ENCODE data around the gene PRODH. TPM values are rescaled to one million over a fixed set of nuclear protein-coding genes. Genes with fewer than 3 reads are reported as not detected.
"Not testable (repeated sequence)": the region's sequence is repeated elsewhere in the genome, so short reads cannot be mapped to it uniquely, and the experiment has no call there.

PRODH gene
- total RNA-seq (2014; rRNA removed; shearing (Covaris generic)): 0.13 and 0.18 TPM in 2 replicates

GRCh38 chr22:18935889-18936529 lies at the start of gene PRODH:
PRODH (minus strand) TSS chr22:18936293; CDS start chr22:18936287, 6 bp downstream.
- no peak within 1 kb of the TSS for H3K27ac ChIP-seq
- no peaks in the 10 kb centered on the region for H3K9me3 ChIP-seq (replicated peaks)
- H3K4me3 ChIP-seq: no peak within 1 kb of the TSS
- DNase-seq: no peak
- no peaks in the 10 kb centered on the region for H3K27me3 ChIP-seq
- no peaks in the 10 kb centered on the region for H3K4me1 ChIP-seq
- H3K36me3 ChIP-seq: no peaks in the 10 kb centered on the region

GRCh38 chr22:18985780-18986179 lies 49.7 kb upstream of the PRODH start:
- H3K27ac ChIP-seq: no peak overlapping the region
- H3K4me1 ChIP-seq: no peaks in the 10 kb centered on the region
- H3K36me3 ChIP-seq: no peaks in the 10 kb centered on the region
- no peaks in the 10 kb centered on the region for H3K27me3 ChIP-seq
- no peak for DNase-seq
- H3K9me3 ChIP-seq (replicated peaks): no peaks in the 10 kb centered on the region
- H3K4me3 ChIP-seq: no peak overlapping the region

GRCh38 chr22:18984564-18984963 lies 48.5 kb upstream of the PRODH start:
- Histone ChIP-seq H3K4me1 (no peaks in the 10 kb centered on the region), H3K27me3 (no peaks in the 10 kb centered on the region), H3K27ac (no peak overlapping the region), H3K9me3 (replicated peaks) (no peaks in the 10 kb centered on the region), H3K4me3 (no peak overlapping the region), H3K36me3 (no peaks in the 10 kb centered on the region)
- DNase-seq: no peak

- Histone ChIP-seq H3K36me3 (no peaks in the 10 kb centered on the region), H3K27me3 (no peaks in the 10 kb centered on the region), H3K4me1 (no peaks in the 10 kb centered on the region), H3K27ac (no peak overlapping the region), H3K4me3 (no peak overlapping the region), H3K9me3 (replicated peaks) (no peaks in the 10 kb centered on the region)
- DNase-seq: no peak
Observed at GRCh38 chr22:18983120-18983651, 47.1 kb upstream of the PRODH start.

- Histone ChIP-seq H3K27ac (no peak overlapping the region), H3K4me1 (no peaks in the 10 kb centered on the region), H3K9me3 (replicated peaks) (peaks cover 3% of the 10 kb centered on the region; the same call in 1 of the 2 replicates), H3K27me3 (no peaks in the 10 kb centered on the region), H3K36me3 (no peaks in the 10 kb centered on the region), H3K4me3 (no peak overlapping the region)
- no peak for DNase-seq
Observed at GRCh38 chr22:18980829-18981228, 44.7 kb upstream of the PRODH start.

GRCh38 chr22:18979957-18980356 lies 43.9 kb upstream of the PRODH start:
- peaks cover 3% of the 10 kb centered on the region; the same call in 1 of the 2 replicates for H3K9me3 ChIP-seq (replicated peaks)
- H3K4me1 ChIP-seq: no peaks in the 10 kb centered on the region
- no peaks in the 10 kb centered on the region for H3K27me3 ChIP-seq
- no peaks in the 10 kb centered on the region for H3K36me3 ChIP-seq
- no peak overlapping the region for H3K4me3 ChIP-seq
- no peak overlapping the region for H3K27ac ChIP-seq
- no peak for DNase-seq

GRCh38 chr22:18978506-18978905 lies 42.4 kb upstream of the PRODH start:
- no peaks in the 10 kb centered on the region for H3K36me3 ChIP-seq

GRCh38 chr22:18977824-18978425 lies 41.8 kb upstream of the PRODH start:
- no peaks in the 10 kb centered on the region for H3K36me3 ChIP-seq
- no peaks in the 10 kb centered on the region for H3K27me3 ChIP-seq
- no peak for DNase-seq
- H3K27ac ChIP-seq: no peak overlapping the region
- H3K4me1 ChIP-seq: no peaks in the 10 kb centered on the region
- H3K9me3 ChIP-seq (replicated peaks): peaks cover 3% of the 10 kb centered on the region; the same call in 1 of the 2 replicates
- H3K4me3 ChIP-seq: no peak overlapping the region

More at GRCh38 chr22:18978506-18978905, 42.4 kb upstream of the PRODH start:
- Histone ChIP-seq H3K27ac (no peak overlapping the region), H3K4me1 (no peaks in the 10 kb centered on the region), H3K4me3 (no peak overlapping the region), H3K9me3 (replicated peaks) (peaks cover 3% of the 10 kb centered on the region; the same call in 1 of the 2 replicates), H3K27me3 (no peaks in the 10 kb centered on the region)
- DNase-seq: no peak

GRCh38 chr22:18976197-18976751 lies 40.2 kb upstream of the PRODH start:
- DNase-seq: no peak

GRCh38 chr22:18975434-18976196 lies 39.5 kb upstream of the PRODH start:
- Histone ChIP-seq H3K4me3 (no peak overlapping the region), H3K27ac (no peak overlapping the region), H3K27me3 (no peaks in the 10 kb centered on the region), H3K4me1 (no peaks in the 10 kb centered on the region), H3K36me3 (no peaks in the 10 kb centered on the region), H3K9me3 (replicated peaks) (peaks cover 3% of the 10 kb centered on the region; the same call in 1 of the 2 replicates)
- no peak for DNase-seq

More at GRCh38 chr22:18976197-18976751, 40.2 kb upstream of the PRODH start:
- H3K36me3 ChIP-seq: no peaks in the 10 kb centered on the region
- H3K9me3 ChIP-seq (replicated peaks): peaks cover 3% of the 10 kb centered on the region; the same call in 1 of the 2 replicates
- no peaks in the 10 kb centered on the region for H3K4me1 ChIP-seq
- no peak overlapping the region for H3K27ac ChIP-seq
- H3K27me3 ChIP-seq: no peaks in the 10 kb centered on the region
- H3K4me3 ChIP-seq: no peak overlapping the region

- no peak for DNase-seq
- Histone ChIP-seq H3K36me3 (no peaks in the 10 kb centered on the region), H3K4me3 (no peak overlapping the region), H3K27me3 (no peaks in the 10 kb centered on the region), H3K27ac (no peak overlapping the region), H3K9me3 (replicated peaks) (peaks cover 3% of the 10 kb centered on the region; the same call in 1 of the 2 replicates), H3K4me1 (no peaks in the 10 kb centered on the region)
Observed at GRCh38 chr22:18974477-18975180, 38.5 kb upstream of the PRODH start.

GRCh38 chr22:18973264-18974031 lies 37.4 kb upstream of the PRODH start:
- no peaks in the 10 kb centered on the region for H3K27me3 ChIP-seq
- no peaks in the 10 kb centered on the region for H3K36me3 ChIP-seq
- peaks cover 3% of the 10 kb centered on the region; the same call in 1 of the 2 replicates for H3K9me3 ChIP-seq (replicated peaks)

GRCh38 chr22:18972591-18972990 lies 36.5 kb upstream of the PRODH start:
- not testable (repeated sequence) for H3K9me3 ChIP-seq (replicated peaks); H3K4me3 ChIP-seq; H3K36me3 ChIP-seq; H3K27ac ChIP-seq; H3K4me1 ChIP-seq; DNase-seq; H3K27me3 ChIP-seq

More at GRCh38 chr22:18973264-18974031, 37.4 kb upstream of the PRODH start:
- Histone ChIP-seq H3K4me1 (no peaks in the 10 kb centered on the region), H3K4me3 (no peak overlapping the region), H3K27ac (no peak overlapping the region)
- no peak for DNase-seq

Measured in SJCRH30 (cell line).